GM21367 (cell line): Measurements from ENCODE around the gene MAGI3.
"Not testable (repeated sequence)": the region's sequence is repeated elsewhere in the genome, so short reads cannot be mapped to it uniquely, and the experiment has no call there.

ENCODE experiments used
- ATAC-seq: cut with Tn5 transposase; IDR thresholded peaks from one replicate; pipeline ENCODE4 v1.9.1; 2021; ENCODE audit not compliant: unreplicated experiment

The MAGI3 gene

DNA sequence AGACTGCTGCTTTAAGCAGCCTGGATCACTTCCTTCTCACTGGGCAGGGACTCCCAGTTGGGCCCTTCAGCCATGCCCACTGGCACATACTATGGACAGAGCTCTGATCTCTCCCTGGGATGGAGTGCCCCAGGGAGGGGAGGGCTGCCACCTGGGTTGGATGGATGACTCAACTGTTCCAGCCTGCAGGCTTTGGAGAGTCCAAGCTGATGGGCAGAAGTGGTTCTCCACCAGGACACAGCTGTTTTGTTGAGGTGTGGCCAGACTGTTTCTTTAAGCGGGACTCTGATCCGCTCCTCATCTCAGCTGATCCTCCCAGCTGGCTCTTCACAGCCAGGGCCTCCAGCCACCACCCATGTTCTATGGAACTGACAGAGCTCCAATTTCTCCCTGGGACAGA, 166.9 kb downstream of the MAGI3 start:
- no peak for ATAC-seq

DNA sequence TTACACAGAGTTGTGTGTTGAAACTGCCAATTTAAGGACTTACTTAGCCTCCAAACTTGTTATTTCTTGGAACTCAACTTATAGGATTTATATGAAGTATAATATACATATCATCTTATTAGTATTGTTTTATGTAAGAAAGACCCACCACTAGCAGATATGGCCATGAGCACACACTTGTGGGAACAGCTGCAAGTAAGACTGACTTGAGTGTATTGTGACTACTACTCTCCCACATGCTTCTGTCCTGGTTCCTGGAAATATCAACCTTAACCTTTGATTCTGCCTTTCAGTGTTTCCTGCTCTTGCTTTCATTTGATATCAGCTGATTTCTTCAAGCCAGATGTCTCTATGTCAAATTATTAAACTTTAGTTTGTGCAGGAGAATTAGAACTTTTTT, 175.3 kb downstream of the MAGI3 start:
- ATAC-seq = no peak

DNA sequence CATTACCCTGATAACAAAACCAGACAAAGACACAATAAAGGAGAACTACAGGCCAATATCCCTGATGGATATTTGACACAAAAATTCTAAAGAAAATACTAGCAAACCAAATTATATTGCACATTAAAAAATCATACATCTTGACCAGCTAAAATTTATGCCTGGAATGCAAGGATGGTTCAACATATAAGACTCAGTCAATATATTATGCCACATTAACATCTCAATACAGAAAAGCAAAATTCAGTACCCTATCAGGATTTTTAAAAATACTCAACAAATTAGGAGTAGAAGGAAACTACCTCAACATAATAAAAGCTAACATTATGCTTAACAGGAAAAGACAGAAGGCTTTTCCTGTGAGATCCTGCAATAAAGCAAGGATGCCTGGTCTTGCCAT, 177.1 kb downstream of the MAGI3 start:
- no peak for ATAC-seq

DNA sequence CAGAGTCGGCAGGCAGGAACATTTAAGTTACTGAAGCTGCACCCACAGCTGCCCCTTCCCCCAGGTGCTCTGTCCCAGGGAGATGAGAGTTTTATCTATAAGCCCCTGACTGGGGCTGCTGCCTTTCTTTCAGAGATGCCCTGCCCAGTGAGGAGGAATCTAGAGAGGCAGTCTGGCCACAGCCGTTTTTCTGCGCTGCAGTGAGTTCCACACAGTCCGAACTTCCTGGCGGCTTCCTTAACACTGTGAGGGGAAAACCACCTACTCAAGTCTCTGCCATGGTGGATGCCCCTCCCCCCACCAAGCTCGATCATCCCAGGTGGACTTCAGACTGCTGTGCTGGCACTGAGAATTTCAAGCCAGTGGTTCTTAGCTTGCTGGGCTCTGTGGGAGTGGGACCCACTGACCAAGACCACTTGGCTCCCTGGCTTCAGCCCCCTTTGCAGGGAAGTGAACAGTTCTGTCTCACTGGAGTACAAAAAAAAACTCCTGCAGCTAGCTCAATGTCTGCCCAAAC, 185.5 kb downstream of the MAGI3 start:
- ATAC-seq = not testable (repeated sequence)

DNA sequence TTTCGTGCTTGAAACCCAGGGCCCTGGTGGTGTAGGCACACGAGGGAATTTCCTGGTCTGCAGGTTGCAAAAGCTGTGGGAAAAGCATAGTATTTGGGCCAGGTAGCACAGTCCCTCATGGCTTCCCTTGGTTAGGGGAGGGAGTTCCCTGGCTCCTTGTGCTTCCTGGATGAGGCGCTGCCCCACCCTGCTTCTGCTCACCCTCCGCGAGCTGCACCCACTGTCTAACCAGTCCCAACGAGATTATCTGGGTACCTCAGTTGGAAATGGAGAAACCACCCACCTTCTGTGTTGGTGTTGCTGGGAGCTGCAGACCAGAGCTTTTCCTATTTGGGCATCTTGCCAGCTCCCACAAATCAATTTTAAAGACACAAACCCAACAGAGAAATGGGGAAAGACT, 186.0 kb downstream of the MAGI3 start:
- ATAC-seq = no peak

DNA sequence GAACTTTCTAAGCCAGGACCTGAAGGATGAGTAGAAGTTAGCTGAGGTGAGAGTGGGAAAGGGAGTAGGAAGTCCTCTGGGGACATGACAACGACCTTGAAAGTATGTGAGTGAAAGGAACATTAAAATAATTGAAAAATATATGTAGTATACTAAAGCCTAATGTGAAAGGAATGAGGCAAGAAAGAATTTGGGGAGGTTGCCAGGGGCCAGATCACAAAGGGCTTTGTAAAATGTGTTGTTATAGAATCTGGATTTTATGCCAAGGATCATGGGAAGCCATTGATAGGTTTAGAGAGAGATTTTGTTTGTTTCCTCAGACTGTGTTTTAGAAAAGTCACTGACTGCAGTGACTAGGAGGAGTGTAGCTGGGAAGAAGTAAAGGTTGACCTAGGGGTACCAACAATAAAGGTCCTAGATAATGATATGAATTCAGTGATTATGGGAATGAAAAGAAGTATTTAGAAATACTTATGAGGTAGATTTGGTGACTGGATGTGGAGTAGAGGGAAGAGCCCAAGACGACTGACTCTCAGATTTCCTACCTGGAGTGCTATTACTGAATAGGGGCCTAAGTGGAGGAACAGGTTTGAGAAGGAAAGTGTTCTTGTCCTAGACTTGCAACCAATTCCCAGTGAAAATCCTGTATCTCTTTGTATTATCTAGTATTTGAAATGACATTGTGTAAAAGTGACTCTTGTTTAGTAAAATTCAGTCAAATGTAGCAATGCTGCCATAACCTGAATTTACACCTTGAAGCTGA, 189.1 kb downstream of the MAGI3 start:
- ATAC-seq = no peak

DNA sequence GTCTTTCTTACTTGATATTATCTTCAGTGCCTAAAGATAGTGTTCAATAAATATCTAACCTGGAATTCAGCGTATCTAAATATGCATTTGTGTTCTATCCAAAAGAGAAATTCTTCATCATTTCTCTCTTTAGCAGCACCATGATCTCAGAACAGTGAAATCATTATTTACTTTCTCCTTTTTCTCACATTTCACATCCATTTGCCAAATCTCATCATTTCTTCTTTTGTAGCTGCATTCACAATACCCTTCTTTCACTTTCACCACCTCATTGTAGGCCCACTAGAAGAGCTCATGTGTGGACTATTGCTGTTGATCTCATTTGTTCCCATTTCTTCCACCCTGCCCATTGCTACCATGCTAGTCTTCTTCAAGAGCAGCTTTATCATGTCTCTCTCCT, 191.0 kb downstream of the MAGI3 start:
- ATAC-seq = no peak

DNA sequence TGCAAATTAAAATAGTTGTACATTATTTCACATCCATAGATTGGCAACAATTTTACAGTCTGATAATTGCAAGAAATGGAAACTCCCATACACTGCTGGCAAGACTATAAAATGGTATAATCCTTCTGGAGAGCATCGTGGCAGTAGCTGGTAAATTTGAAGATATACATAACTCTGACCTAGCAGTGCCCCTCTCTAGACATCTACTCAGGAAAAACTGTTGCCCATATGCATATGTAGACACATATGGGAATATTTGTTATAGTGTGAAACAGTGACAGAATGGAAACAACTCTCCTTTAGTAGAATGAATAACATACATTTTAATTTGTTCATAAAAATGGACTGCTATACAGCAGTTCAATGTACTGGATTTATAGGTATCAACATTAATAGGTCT, 191.8 kb downstream of the MAGI3 start:
- no peak for ATAC-seq

DNA sequence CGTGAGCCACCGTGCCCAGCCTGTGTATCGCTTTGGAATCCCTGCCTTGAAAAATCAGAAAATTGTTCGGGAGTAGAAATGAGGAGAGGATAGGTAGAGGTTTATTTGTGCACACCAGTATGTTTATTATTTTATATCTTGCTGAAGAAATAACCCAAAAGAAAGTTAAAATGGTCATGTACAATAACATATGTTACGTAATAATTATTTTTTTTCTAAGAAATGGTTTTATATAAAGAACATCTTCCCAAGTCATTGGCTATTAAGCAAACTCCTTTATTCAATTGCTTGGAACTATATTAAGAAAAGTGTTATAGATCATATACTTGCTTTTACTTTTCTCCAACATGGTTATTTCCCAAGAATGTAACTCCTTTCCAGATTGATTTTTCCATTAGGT, 197.2 kb downstream of the MAGI3 start:
- ATAC-seq = no peak

DNA sequence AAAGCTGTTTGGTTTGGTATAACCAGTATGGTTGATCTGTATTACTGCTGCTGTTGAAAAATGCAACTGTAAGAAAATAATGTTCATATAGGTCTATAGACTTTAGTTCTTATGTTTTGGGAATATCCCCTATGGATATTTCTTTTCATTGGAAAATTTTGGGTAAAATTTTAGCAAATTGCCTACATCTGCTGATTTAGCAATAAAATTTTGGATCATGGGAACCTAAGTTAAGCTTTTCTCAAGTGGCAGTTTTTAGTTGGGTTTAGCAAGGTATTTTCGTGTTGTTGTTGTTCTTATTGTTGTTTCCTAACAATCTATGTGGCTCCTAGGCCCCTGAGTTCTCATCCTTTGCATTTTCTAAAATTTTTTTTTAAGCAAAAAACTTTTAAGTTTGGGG, 201.9 kb downstream of the MAGI3 start:
- no peak for ATAC-seq

DNA sequence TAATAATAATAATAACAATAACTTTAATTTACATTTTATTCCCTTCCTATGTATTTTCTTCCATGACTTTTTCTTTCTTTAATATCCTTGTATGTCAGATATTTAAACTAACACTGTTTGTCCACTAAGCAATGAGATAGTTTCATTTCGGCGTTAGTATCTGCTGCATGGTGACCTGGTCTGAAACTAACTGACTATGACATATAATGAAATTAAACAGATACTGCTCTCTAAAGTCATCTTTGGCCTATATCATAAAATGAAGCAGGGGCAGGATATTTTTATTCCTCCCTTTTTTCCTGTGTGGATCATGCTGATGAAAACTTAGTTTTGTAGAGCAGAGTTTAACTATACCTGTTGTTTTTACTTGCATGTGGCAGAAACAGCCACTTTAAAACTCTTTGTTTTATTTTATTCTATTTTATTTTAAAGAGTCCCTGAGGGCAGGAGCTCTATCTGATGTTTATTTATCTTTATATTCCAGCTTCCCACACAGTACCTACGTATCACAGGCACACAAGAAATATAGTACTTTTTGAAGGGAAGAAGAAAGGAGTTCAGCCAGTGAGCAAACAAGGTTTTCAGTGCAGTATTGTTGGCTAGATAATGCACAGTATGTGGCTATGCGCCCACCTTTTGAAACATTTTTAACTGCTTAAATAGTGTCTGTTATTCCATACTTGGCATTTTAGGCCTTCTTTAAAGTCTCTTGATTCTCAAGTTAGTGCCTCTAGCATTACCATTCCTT, 203.4 kb downstream of the MAGI3 start:
- no peak for ATAC-seq

DNA sequence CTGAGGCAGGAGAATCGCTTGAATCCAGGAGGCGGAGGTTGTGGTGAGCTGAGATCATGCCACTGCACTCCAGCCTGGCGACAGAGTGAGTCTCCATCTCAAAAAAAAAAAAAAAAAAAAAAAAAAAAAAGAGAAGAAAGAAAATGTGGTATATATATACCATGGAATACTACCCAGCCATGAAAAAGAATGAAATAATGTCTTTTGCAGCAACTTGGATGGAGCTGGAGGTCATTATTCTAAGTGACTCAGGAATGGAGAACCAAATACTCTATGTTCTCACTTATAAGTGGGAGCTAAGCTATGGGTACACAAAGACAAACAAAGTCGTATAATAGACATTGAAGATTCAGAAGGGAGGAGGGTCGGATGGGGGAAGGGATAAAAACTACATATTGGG, 214.2 kb downstream of the MAGI3 start:
- not testable (repeated sequence) for ATAC-seq

DNA sequence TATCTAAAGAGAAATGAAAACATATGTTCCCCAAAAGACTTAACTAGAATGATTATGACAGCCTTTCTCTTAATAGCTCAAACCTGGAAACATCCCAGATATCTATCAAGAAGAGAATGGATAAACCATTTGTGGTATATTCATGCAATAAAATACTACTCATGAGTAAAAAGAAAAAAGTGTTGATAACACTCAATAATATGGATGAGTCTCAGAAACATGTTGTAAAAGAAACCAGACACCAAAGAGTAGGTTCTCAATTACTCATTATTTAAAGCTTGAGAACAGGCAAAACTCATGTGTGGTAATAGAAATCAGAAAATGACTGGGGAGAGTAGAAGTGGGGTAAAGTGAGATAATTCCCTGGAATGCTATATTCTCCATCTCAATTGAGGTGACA, 214.8 kb downstream of the MAGI3 start:
- ATAC-seq = no peak

DNA sequence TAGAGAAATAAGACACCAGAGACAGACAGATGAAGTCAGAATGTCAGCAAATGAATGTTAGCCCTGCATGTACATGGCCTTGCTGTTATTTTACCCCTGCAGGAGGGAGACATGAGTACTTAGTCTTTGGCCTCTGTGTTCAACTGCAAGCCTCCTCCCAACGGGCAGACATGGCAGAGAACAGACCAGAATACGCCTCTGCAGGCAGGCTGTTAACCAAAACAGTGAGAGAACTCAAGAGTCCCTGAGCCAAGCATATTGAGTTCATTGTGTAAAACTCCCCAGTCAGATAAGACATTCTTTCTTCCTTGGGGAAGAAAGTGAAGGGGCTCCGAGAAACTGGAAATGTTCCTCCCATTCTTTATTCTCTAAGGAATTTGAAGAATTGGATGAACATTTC, 218.1 kb downstream of the MAGI3 start:
- no peak for ATAC-seq

DNA sequence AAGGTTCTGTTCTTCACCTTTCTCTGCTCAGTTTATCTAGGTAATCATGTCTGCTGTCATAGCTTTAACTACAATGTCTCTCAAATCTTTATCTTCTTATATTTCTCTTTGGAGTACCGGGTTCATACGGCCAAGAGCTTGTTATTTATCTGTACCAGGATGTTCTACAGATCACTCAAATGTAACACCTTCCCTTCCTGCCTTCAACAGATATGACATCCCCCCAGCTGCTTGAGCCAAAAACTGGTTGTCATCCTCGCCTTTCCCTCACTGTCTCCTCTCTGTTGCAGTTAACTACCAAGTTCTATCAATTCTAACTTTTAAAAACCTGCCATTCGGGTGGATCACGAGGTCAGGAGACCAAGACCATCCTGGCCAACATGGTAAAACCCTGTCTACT, 220.1 kb downstream of the MAGI3 start:
- ATAC-seq = no peak

DNA sequence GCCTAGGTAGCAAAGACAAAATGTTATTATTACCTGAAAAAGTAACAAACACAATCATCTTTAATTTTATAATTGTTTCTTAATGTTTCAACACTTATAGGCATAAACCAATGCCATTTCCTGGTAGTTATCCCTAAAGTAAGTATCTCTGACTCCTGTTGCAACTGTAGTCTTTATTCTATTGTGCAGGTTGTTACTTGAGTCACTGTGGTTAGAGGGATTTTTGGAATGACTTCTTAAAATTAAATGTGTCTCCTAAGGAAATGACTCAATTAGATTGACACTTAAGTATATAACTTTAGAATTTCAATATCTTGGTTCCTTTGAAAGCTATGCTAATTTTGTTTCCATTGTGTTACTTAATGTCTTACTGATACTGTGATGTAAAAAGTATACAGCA, 225.1 kb downstream of the MAGI3 start:
- ATAC-seq = no peak

DNA sequence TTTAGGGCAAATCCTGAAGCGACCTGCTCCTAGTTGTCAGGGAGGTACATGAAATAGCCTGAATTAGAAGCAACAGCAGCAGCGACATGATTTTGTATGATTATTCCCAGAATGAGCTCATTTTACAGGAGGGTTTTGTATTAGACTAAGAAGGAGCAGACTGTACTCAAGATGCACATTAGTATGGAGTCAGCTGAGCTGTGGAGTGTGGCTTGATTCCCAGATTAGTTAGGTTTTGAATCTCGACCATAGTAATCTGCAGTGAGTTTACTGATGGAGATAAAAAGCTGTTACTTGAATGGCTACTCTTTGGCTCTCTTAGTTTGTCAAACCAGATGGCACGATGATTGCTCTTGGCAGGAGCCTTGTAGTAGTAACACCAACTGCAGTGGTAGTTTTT, 225.8 kb downstream of the MAGI3 start:
- ATAC-seq = no peak

DNA sequence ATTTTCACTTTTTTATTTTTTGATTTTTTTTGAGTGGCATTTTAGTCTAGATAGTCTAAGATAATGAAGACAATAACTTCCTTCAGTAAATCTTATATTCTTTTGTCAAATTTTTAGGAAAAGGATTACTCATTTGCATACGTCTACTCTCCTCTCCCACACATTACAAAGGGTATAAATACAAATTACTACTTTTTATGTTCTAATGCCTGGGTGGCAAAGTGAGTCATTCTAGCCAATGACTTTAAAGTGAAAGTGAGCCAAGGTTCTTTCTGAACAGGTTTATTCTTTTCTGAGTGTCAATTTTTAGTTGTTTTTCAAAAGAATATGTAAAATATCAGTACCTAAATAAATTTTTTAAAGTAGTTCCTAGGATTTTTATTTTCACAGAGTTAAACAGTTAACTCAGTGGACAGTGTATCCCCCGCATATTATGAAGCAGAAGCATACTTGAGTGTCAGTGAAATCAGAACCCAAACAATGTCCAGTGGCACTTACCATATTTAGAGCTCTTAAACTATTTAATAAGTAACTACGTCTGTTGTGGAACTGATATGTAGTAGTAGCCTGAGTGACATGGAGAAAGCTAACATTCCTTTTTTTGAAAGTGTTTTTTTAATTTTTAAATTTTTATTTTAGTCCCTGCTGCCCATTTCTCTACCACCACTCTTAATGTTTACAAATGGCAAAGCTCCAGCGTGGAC, 227.3 kb downstream of the MAGI3 start:
- no peak for ATAC-seq

DNA sequence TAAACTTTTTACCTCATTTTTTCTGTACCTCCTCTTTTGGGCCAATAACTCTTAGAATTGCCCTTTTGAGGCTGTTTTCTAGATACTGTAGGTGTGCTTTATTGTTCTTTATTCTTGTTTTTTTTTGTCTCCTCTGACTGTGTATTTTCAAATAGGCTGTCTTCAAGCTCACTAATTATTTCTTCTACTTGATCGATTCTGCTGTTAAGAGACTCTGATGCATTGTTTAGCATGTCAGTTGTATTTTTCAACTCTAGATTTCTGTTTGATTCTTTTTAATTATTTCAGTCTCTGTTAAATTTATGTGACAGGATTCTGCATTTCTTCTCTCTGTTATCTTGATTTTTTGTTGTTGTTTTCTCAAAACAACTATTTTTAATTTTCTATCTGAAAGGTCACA, 238.7 kb downstream of the MAGI3 start:
- ATAC-seq = no peak

DNA sequence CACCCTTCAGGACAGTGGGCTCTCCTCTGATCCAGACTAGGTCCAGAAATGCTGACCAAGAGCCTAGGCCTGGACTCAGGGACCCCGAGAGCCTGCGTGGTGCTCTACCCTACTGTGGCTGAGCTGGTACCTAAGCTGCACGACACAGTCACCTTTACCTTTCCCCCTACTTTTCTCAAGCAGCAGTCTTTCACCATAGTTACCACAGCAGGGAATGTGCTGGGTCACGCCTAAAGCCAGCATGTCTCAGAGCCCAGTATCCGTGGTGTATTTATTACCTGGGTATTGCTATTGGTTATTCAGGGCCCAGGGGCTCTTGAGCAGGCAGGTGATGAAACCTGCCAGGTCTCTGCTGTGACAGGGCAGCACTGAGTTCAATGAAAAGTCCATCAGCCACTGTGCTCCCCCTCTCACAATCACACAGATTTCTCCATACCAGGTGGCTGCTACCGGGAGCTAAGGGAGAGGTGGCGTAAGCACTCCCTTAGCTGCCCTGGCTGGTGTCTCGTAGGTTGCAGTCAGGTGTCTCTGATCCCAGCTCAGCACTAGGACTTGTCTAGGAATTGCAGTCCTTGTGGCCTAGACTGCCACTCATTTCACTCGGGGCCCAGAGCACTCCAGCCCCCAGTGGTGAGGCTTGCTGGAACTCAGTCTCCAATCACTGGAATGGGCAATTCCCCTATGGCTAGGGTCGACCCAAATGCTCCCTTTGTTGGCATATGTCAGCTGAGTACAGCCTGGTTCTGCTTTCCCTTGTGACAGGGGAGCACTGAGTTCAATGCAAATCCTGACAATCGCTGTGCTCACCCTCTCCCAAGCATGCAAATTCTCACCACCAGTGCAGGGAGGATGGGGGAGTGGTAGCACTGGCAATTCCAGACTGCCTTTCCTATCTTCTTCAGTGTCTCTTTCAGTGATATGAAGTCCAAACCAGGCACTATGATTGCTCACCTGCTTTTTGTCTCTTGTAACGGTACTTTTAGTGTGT, 240.3 kb downstream of the MAGI3 start:
- no peak for ATAC-seq

DNA sequence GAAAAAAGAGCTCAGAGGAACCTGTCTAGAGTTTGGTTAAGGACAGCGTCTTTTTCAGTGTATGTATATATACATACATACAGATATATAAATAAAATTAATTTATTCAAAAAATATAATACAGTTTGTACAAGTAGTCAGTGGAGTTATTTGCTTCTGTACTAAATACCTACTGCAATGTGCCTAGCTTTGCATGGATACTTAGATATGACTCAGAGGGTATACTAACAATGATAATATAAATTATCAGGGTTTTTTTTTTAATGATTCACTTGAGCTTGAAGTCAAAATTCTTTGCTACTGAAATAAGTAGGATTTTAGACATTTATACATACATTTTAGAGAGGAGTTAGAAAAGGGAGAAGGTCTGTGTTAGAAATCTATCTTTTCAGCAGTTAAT, 251.1 kb downstream of the MAGI3 start:
- ATAC-seq = no peak
